ENCODE results near the gene IFNL1. TPM values are rescaled to one million over a fixed set of nuclear protein-coding genes. Genes with fewer than 3 reads are reported as not detected.

Gene IFNL1
- total RNA-seq, 1 experiment from 2014 or later, result 1.0 TPM

DNA sequence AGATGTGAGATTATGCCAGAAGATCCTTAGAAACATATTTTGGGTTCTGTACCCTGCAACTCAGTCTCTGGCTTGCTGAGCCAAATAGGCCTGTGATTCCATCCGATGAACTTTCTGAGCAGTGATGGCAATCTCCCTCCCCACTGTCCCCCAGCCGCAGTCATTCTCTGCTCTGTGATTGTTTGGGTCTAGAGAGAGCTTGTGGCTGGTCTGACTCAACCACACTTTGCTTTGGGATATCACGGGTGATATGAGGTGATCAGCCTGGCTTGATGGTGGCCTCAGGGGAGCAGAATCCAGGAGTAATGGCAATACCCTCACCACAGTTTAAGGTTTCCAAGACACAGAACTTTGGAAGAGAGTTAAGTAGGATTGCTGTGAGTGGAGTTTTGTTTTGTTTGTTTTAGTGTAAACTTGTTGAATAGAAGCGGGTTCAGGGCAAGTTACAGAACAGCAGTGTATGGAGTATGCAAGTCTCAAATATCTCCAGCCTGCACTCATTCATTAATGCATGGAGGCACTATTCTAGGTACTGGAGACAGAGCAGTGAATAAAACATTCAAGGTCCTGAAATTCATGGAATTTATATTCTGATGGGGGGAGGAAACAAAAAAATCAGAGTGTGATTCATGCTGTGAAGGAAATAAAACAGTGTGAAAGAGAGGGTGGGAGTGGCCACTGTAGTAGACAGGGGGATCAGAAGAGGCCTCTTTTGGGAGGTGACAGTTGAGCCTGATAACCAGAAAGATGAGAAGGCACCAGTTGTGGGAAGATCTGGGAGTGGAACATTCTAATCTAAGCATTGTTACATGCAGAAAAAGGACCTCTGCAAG lies 51.3 kb downstream of the IFNL1 start:
- H3K9me3 Mint-ChIP-seq (ENCODE audit: low read depth, unreplicated experiment), result no peaks in the 10 kb centered on the region
- CTCF ChIA-PET, result no interaction called here
- no peaks in the 10 kb centered on the region for H3K27me3 Mint-ChIP-seq (ENCODE audit: unreplicated experiment)
- intact Hi-C loops (cut with micrococcal nuclease; ENCODE audit: unreplicated experiment), result no loop called here
- no peak for DNase-seq
- peaks cover 30% of the 10 kb centered on the region for H3K36me3 Mint-ChIP-seq (ENCODE audit: insufficient read depth, unreplicated experiment)
- no peak overlapping the region for H3K4me3 Mint-ChIP-seq (ENCODE audit: low read depth, unreplicated experiment)
- BruUV-seq (replicated peaks), result no TSS peak
- peaks cover 44% of the 10 kb centered on the region for H3K4me1 Mint-ChIP-seq (ENCODE audit: low read depth, unreplicated experiment)
- no peak overlapping the region for H3K27ac Mint-ChIP-seq (ENCODE audit: unreplicated experiment)
- TF ChIP-seq, protein P1, sequence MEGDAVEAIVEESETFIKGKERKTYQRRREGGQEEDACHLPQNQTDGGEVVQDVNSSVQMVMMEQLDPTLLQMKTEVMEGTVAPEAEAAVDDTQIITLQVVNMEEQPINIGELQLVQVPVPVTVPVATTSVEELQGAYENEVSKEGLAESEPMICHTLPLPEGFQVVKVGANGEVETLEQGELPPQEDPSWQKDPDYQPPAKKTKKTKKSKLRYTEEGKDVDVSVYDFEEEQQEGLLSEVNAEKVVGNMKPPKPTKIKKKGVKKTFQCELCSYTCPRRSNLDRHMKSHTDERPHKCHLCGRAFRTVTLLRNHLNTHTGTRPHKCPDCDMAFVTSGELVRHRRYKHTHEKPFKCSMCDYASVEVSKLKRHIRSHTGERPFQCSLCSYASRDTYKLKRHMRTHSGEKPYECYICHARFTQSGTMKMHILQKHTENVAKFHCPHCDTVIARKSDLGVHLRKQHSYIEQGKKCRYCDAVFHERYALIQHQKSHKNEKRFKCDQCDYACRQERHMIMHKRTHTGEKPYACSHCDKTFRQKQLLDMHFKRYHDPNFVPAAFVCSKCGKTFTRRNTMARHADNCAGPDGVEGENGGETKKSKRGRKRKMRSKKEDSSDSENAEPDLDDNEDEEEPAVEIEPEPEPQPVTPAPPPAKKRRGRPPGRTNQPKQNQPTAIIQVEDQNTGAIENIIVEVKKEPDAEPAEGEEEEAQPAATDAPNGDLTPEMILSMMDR (IDR thresholded peaks at IDR 0.05; ENCODE audit: unreplicated experiment), result no peak

Other genes with a start within 250 kb of the IFNL1 start
- 6.6 and 9.5 TPM in 2 replicates for gene ACP7, start 212.0 kb upstream of the IFNL1 start, total RNA-seq (2022)
- 75.7 and 89.2 TPM in 2 replicates for gene PAK4, start 170.6 kb upstream of the IFNL1 start, total RNA-seq (2022)
- 2.0 and 2.1 TPM in 2 replicates for gene NCCRP1, start 99.4 kb upstream of the IFNL1 start, total RNA-seq (2022)
- not detected in 2 replicates for gene SYCN, start 92.1 kb upstream of the IFNL1 start, total RNA-seq (2022)
- gene IFNL3, start 51.4 kb upstream of the IFNL1 start, total RNA-seq (2022), result not detected in 2 replicates
- not detected in 2 replicates for gene IFNL4, start 47.6 kb upstream of the IFNL1 start, total RNA-seq (2022)
- gene IFNL2, start 28.0 kb upstream of the IFNL1 start, total RNA-seq (2022), result not detected in 2 replicates
- gene LRFN1, start 24.5 kb downstream of the IFNL1 start, total RNA-seq (2022), result 4.0 and 5.6 TPM in 2 replicates
- gene GMFG, start 39.6 kb downstream of the IFNL1 start, total RNA-seq (2022), result not detected in 2 replicates
- 214 and 237 TPM in 2 replicates for gene SAMD4B, start 46.0 kb downstream of the IFNL1 start, total RNA-seq (2022)
- 64.3 and 72.7 TPM in 2 replicates for gene PAF1, start 94.7 kb downstream of the IFNL1 start, total RNA-seq (2022)
- 56.8 and 66.6 TPM in 2 replicates for gene MED29, start 95.0 kb downstream of the IFNL1 start, total RNA-seq (2022)
- gene ZFP36, start 110.4 kb downstream of the IFNL1 start, total RNA-seq (2022), result 70.8 and 107 TPM in 2 replicates
- gene PLEKHG2, start 116.3 kb downstream of the IFNL1 start, total RNA-seq (2022), result 64.1 and 65.3 TPM in 2 replicates
- gene RPS16, start 139.5 kb downstream of the IFNL1 start, total RNA-seq (2022), result 1,912 and 1,929 TPM in 2 replicates
- gene SUPT5H, start 149.2 kb downstream of the IFNL1 start, total RNA-seq (2022), result 158 and 189 TPM in 2 replicates
- 110 and 116 TPM in 2 replicates for gene TIMM50, start 184.4 kb downstream of the IFNL1 start, total RNA-seq (2022)
- 0.19 and 0.42 TPM in 2 replicates for gene DLL3, start 202.5 kb downstream of the IFNL1 start, total RNA-seq (2022)
- gene SELENOV, start 218.7 kb downstream of the IFNL1 start, total RNA-seq (2022), result not detected in 2 replicates
- 2.4 and 3.3 TPM in 2 replicates for gene EID2B, start 236.4 kb downstream of the IFNL1 start, total RNA-seq (2022)
- 14.6 and 17.5 TPM in 2 replicates for gene EID2, start 243.8 kb downstream of the IFNL1 start, total RNA-seq (2022)